Activated T-helper 2 cell treated with anti-CD3 and anti-CD28 coated beads, Interferon-gamma antibody, Interleukin-2, Interleukin-4, amounts not matched to agents 10 μg/mL and 5 μg/mL and 100 μg/mL, durations not matched to agents 14 hours and 24 hours and 36 hours (primary cell): ENCODE data around the gene FADS2. TPM values are rescaled to one million over a fixed set of nuclear protein-coding genes. Genes with fewer than 3 reads are reported as not detected.

Source experiments
- DNase-seq: peaks from one replicate; pipeline ENCODE4 v3.0.0; 2021; ENCODE audit warnings: low spot score
- H3K27ac Mint-ChIP-seq: one replicate; pipeline ENCODE4 v1.8.0; 2021; ENCODE audit warnings: mixed read lengths
- H3K27me3 Mint-ChIP-seq: one replicate; pipeline ENCODE4 v1.8.0; 2021; ENCODE audit warnings: low read depth, mixed read lengths
- H3K36me3 Mint-ChIP-seq: one replicate; pipeline ENCODE4 v1.8.0; 2021; ENCODE audit warnings: low read depth, mixed read lengths
- H3K4me1 Mint-ChIP-seq: one replicate; pipeline ENCODE4 v1.8.0; 2021; ENCODE audit warnings: low read depth, mixed read lengths
- H3K4me3 Mint-ChIP-seq: one replicate; pipeline ENCODE4 v1.8.0; 2021; ENCODE audit warnings: low read depth, mild to moderate bottlenecking, moderate library complexity, mixed read lengths
- H3K9me3 Mint-ChIP-seq: one replicate; pipeline ENCODE4 v1.8.0; 2021; ENCODE audit warnings: mixed read lengths
- intact Hi-C: fragments of 100-400 bp; cut with micrococcal nuclease; formaldehyde crosslinking; loops from one replicate; pipeline ENCODE4 v1.15.1; 2023
- total RNA-seq: library from RNA; stranded (reverse); gene quantifications from 2 replicates; pipeline ENCODE4 v1.2.3, GENCODE V29; 2022

Gene FADS2
- 366 and 381 TPM in 2 replicates for total RNA-seq

DNA sequence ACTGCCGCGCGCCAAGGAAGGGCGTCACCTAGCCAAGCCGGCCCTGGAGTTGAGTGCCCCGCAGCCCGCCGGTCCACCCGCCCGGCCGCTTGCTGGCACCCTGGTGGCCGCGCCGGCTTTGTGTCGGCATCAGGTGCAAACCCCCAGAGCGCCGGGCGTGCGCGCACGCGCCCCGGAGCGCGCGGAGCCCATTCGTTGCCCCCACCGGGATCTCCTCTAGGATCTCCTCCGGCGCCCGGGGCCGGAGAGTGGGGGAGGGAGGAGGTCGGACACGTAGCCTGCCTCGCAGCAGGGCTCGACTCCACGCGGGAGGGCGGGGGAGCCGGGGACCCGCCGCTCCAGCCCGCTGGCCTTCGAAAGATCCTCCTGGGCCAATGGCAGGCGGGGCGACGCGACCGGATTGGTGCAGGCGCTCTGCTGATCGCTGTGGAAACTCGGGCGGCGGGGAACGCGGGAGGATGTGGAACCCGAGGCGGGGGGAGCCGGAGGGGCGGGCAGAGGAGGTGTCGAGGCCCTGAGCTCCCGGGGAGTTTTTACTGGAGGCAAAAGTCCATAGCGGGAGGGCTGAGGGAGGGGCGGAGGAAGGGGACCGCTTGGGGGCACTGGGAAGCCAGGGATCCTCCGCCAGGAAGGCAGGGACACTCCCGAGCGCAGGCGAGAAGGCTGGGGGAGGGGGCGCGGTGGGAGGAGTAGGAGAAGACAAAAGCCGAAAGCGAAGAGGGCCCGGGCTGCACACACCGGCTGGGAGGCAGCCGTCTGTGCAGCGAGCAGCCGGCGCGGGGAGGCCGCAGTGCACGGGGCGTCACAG is at the start of gene FADS2:
Gene FADS2 (plus strand): TSS at position 730 of the 808 bp plus-strand sequence. CDS start 91 bp downstream, outside the sequence.
- Mint-ChIP-seq H3K4me1 (peaks cover 44% of the 10 kb centered on the region), H3K27me3 (no peaks in the 10 kb centered on the region), H3K4me3 (peak within 1 kb of the TSS; percentile 97), H3K9me3 (no peaks in the 10 kb centered on the region), H3K27ac (peak within 1 kb of the TSS; percentile 95), H3K36me3 (peaks cover 45% of the 10 kb centered on the region)
- DNase-seq, result peak; percentile 91
- intact Hi-C loops, result loop anchor here (1.0 kb wide), 2 partner anchors 11 to 30 kb away; no protein-coding TSS in a partner anchor

DNA sequence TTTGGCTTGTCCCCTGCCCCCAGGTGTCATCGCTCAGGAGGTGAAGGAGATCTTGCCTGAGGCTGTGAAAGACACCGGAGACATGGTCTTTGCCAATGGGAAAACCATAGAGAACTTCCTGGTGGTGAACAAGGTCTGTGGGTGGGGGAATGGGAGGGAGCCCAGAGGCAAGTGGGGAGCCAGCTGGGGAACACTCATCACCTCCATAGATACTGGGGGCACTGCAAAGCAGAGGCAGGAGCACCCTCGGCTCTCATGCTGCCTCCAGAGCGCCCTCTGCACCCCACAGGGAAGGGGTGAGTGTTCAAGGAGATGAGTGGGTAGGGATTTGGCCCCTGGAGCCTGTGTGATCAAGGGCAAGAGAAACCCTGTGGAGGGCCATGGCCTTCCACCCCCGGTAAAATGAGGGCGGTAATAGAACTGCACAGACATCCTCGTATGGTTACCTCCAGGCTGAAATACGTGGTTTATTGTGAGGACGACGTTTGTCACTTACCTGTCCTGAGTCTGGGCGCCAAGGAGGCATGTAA is 49.7 kb upstream of the FADS2 start:
- H3K27me3 Mint-ChIP-seq, result no peaks in the 10 kb centered on the region
- H3K27ac Mint-ChIP-seq, result no peak overlapping the region
- no peaks in the 10 kb centered on the region for H3K36me3 Mint-ChIP-seq
- H3K4me3 Mint-ChIP-seq, result peak overlapping the region; percentile 45
- peaks cover 13% of the 10 kb centered on the region for H3K4me1 Mint-ChIP-seq
- no peak for DNase-seq
- no peaks in the 10 kb centered on the region for H3K9me3 Mint-ChIP-seq
- intact Hi-C loops, result no loop called here

DNA sequence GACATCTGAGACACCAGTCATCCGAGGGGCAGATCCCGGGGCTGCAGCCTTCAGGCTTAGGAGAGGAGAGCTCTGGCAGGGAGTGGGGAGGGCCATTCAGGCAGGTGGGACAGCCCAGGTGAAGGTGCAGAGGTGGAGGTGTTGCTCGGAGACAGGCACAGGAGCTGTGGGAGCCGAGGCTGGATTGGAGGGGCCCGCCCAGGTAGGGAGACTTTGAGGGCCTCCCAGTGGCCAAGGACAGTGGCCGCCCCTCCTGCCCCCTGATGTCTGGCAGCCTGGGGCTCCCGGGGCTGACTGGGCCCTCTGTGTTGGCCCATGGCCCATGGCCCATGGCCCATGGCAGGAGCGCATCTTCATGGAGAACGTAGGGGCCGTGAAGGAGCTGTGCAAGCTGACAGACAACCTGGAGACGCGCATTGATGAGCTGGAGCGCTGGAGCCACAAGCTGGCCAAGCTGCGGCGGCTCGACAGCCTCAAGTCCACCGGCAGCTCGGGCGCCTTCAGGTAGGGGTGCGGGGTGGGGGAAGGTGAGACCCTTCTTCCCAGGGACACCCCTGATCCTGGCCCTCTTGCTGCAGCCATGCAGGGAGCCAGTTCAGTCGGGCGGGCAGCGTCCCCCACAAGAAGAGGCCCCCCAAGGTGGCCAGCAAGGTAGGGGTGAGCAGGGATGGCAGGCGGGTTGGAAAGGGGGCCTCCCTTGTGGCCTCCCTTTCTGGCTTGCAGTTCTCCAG is 49.0 kb upstream of the FADS2 start:
- H3K4me3 Mint-ChIP-seq, result no peak overlapping the region
- intact Hi-C loops, result no loop called here
- H3K27ac Mint-ChIP-seq, result no peak overlapping the region
- no peak for DNase-seq
- H3K27me3 Mint-ChIP-seq, result no peaks in the 10 kb centered on the region
- peaks cover 4% of the 10 kb centered on the region for H3K36me3 Mint-ChIP-seq
- H3K9me3 Mint-ChIP-seq, result no peaks in the 10 kb centered on the region
- H3K4me1 Mint-ChIP-seq, result peaks cover 13% of the 10 kb centered on the region

DNA sequence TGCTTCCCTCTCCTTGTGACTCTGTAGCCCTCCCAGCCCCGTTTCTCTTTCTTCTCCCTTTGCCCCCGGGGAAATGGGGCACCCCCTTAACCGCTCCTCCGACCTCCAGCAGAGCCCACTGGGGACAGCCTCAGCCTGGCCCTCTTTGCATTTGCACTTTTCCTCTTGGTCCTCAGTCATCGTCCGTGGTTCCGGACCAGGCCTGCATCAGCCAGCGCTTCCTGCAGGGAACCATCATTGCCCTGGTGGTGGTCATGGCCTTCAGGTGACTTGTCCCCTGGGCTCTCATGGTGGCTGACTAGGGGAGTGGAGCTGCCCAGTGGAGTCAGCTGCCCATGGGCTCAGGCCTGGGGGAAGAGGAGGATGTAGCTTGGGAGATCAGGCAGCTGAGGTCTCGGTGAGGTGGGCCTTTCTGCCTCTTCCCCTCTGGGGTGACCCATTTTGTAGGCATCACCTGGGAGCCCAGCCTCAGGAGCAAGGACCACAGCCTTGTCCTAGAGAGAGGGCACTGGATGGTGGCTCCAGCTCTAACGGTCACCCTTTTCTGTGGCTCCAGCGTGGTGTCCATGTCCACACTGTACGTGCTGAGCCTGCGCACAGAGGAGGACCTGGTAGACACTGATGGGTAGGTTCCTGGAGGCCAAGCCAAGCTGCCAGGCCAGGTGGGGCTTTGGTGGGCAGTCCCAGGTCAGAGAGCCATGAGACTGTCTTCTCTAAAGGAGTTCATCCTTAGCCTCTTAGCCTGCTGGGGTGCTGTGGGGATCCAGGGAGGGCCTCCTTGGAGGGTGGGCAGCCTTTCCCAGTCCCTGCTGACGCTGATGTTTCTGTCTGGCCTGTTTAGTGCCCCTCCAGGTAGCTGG is 48.2 kb upstream of the FADS2 start:
- H3K36me3 Mint-ChIP-seq, result peaks cover 6% of the 10 kb centered on the region
- DNase-seq, result no peak
- H3K9me3 Mint-ChIP-seq, result no peaks in the 10 kb centered on the region
- intact Hi-C loops, result no loop called here
- H3K27ac Mint-ChIP-seq, result no peak overlapping the region
- peaks cover 13% of the 10 kb centered on the region for H3K4me1 Mint-ChIP-seq
- no peaks in the 10 kb centered on the region for H3K27me3 Mint-ChIP-seq
- H3K4me3 Mint-ChIP-seq, result no peak overlapping the region

DNA sequence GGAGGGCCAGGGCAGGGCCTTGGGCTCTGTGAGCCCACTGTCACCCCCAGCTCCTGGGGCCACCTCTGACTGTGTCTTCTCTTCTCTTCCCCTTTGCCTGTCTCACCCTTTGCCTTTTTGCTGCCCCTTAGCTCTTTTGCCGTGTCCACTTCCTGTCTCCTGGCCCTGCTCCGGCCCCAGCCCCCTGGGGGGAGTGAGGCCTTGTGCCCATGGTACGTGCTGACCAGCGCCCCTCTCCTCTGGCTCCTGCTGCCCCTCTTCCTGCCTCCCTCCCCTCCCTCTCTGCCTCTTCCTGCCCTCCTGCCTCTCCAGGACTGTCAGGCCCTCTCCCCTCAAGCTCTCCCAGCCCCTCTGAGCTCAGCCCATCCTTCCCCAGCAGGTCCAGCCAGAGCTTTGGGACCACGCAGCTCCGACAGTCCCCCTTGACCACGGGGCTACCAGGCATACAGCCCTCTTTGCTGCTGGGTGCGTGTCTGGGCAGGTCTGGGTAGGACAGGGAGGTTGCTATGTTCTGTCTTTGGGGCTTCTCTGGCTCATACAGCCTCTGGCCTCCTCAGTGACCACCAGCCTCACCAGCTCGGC is 47.4 kb upstream of the FADS2 start:
- no peak for DNase-seq
- Mint-ChIP-seq H3K27ac (no peak overlapping the region), H3K4me3 (no peak overlapping the region), H3K27me3 (no peaks in the 10 kb centered on the region), H3K4me1 (peaks cover 13% of the 10 kb centered on the region), H3K36me3 (peaks cover 10% of the 10 kb centered on the region), H3K9me3 (no peaks in the 10 kb centered on the region)
- intact Hi-C loops, result no loop called here

DNA sequence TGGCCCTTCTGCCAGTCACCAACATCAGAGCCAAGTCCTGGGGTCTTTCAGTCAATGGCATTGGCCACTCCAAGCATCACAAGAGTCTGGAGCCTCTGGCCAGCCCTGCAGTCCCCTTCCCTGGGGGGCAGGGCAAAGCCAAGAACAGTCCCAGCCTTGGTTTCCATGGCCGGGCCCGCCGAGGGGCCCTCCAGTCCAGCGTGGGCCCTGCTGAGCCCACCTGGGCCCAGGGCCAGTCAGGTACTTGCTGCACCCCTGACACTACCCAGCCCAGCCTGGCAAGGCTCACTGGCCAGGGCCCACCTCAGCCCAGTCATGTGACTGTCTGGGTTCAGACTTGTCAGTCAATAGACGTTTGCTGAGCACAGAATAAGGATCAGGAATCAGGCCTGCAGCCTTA is 46.5 kb upstream of the FADS2 start:
- no peak for DNase-seq
- intact Hi-C loops, result no loop called here
- Mint-ChIP-seq H3K27me3 (no peaks in the 10 kb centered on the region), H3K4me3 (no peak overlapping the region), H3K36me3 (peaks cover 11% of the 10 kb centered on the region), H3K9me3 (no peaks in the 10 kb centered on the region), H3K4me1 (peaks cover 11% of the 10 kb centered on the region), H3K27ac (no peak overlapping the region)

DNA sequence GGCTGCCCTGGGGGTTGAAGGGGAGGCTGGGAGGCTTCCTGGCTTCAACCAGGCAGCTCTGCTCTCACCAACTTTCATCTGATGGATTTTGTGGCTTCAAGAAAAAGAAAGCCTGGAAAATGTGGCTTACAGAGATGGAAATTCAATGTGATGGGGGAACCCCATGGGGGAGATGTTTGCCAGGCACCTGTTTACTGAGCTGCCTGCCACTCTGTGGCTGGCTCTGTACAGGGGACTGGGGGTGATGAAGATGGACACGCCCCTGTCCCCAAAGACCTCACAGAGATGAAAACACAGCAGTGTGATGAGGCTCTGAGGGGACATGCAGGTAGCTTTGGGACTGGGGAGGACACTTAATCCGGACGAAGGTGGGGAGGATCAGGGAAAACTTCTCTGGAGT is 45.8 kb upstream of the FADS2 start:
- H3K9me3 Mint-ChIP-seq, result no peaks in the 10 kb centered on the region
- intact Hi-C loops, result no loop called here
- peaks cover 15% of the 10 kb centered on the region for H3K36me3 Mint-ChIP-seq
- H3K27ac Mint-ChIP-seq, result no peak overlapping the region
- DNase-seq, result no peak
- H3K4me1 Mint-ChIP-seq, result peaks cover 6% of the 10 kb centered on the region
- H3K4me3 Mint-ChIP-seq, result no peak overlapping the region
- no peaks in the 10 kb centered on the region for H3K27me3 Mint-ChIP-seq

DNA sequence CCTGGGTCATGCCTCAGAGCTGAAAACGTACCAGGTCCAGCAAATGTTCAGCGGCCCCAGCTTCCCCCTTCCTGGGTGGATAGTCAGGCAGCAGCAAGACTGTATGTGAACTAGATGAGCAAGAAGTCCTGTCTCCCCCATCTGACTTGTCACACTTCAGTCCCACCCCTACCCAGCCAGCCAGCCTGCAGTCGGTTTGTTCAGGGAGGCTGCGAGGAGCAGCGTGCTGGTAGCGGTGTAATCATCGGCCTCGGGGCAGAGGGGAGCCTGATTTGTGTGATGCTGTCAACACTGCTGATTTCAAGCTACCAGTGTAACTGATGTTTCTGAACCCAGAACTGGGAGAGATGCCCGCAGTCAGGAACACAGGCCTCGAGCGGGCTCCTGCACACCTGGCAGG is 45.3 kb upstream of the FADS2 start:
- H3K9me3 Mint-ChIP-seq, result no peaks in the 10 kb centered on the region
- intact Hi-C loops, result no loop called here
- peaks cover 4% of the 10 kb centered on the region for H3K4me1 Mint-ChIP-seq
- H3K4me3 Mint-ChIP-seq, result no peak overlapping the region
- H3K36me3 Mint-ChIP-seq, result peaks cover 19% of the 10 kb centered on the region
- H3K27me3 Mint-ChIP-seq, result no peaks in the 10 kb centered on the region
- no peak overlapping the region for H3K27ac Mint-ChIP-seq
- DNase-seq, result no peak

DNA sequence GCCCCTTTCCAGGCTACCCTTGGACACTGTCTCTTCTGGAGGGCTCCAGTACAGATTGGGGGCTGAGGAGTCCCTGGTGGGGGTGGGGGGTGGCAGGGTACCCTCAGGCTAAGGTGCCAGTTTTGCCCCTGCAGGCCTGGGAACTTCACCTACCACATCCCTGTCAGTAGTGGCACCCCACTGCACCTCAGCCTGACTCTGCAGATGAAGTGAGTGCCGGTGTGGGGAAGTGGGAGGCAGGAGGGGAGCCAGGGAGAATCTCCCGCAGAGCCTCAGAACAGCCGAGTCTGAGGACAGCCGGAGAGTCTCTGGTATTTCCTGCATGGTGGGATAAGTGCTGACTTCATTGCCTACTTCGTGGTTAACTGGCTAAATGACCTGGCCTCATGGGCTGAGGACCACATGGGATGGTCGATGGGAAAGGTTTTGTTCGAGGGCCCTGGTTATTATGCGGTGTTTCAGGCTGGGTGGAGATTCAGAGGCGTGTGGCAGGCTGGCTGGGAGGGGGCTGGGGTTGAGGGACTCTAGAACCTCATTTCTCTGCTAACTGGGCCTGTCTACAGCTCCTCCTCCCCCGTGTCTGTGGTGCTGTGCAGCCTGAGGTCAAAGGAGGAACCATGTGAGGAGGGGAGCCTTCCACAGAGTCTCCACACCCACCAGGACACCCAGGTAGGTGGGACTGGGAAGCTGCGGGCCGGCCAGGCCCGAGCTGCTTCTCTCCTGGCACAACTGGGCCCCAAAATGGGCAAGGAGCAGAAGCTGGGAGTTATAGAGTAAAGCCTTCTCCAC is 44.2 kb upstream of the FADS2 start:
- Mint-ChIP-seq H3K27me3 (no peaks in the 10 kb centered on the region), H3K4me1 (no peaks in the 10 kb centered on the region), H3K9me3 (no peaks in the 10 kb centered on the region), H3K27ac (no peak overlapping the region), H3K4me3 (no peak overlapping the region), H3K36me3 (peaks cover 29% of the 10 kb centered on the region)
- DNase-seq, result no peak
- intact Hi-C loops, result no loop called here

DNA sequence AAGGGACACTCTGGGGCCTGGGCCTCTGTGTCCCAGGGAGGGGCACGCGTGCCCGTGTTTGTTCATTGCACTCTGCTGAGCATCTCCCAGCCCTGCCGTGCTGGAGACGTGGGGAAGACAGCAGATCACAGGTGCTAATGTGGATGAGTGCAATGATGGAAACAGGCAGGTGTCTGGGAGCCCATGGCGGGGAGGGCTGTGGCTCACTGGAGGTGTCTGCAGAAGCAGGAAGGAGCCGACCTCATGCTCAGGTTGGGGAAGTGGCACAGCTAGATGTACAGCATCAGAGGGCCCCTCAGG is 43.6 kb upstream of the FADS2 start:
- no peaks in the 10 kb centered on the region for H3K9me3 Mint-ChIP-seq

DNA sequence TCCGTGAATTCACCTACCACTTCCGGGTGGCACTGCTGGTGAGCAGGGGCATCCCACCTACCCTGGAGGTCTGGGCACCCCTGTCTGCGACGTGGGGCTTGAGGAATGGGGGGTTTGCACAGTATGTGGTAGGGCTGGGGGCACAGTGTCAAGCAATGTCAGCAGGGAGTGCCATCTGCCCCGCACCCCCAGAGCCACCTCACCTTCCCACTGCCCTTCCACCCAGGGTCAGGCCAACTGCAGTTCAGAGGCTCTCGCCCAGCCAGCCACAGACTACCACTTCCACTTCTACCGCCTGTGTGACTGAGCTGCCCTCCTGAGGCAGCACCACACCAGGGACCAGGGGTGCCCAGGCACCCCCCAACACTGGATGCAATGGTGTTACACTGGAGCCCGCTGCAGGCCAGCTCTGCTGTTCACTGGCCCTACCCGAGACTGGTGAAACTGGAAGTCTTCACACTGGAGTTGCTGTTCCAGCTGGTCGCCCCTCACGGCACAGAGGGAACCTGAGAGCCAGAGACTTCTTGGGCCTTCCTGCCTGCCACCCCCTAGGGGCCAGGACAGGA is 42.2 kb upstream of the FADS2 start:
- Mint-ChIP-seq H3K4me3 (no peak overlapping the region), H3K36me3 (peaks cover 45% of the 10 kb centered on the region), H3K27ac (no peak overlapping the region), H3K4me1 (peaks cover 7% of the 10 kb centered on the region), H3K27me3 (no peaks in the 10 kb centered on the region), H3K9me3 (no peaks in the 10 kb centered on the region)
- no peak for DNase-seq
- intact Hi-C loops, result no loop called here

More for the DNA sequence above, 43.6 kb upstream of the FADS2 start:
- H3K36me3 Mint-ChIP-seq, result peaks cover 34% of the 10 kb centered on the region
- H3K27ac Mint-ChIP-seq, result no peak overlapping the region
- peaks cover 3% of the 10 kb centered on the region for H3K4me1 Mint-ChIP-seq
- no peaks in the 10 kb centered on the region for H3K27me3 Mint-ChIP-seq
- DNase-seq, result no peak
- no peak overlapping the region for H3K4me3 Mint-ChIP-seq
- intact Hi-C loops, result no loop called here
